Urinary bladder (tissue), 4 donors: ENCODE data around the gene C19orf38. TPM values are rescaled to one million over a fixed set of nuclear protein-coding genes. Genes with fewer than 3 reads are reported as not detected.
"Not testable (repeated sequence)": the region's sequence is repeated elsewhere in the genome, so short reads cannot be mapped to it uniquely, and the experiment has no call there.

Experiments
- DNase-seq: peaks from one replicate; pipeline ENCODE4 v3.0.0-alpha.2; 2015; ENCODE audit errors: extremely low spot score
- H3K27ac ChIP-seq: one replicate; pipeline ENCODE4 v1.5.1; 2013; ENCODE audit warnings: low read depth, mild to moderate bottlenecking, moderate library complexity
- H3K36me3 ChIP-seq: one replicate; pipeline ENCODE4 v1.6.1; 2013; ENCODE audit warnings: mild to moderate bottlenecking, moderate library complexity; ENCODE audit not compliant: insufficient read depth
- H3K4me1 ChIP-seq: one replicate; pipeline ENCODE4 v1.6.1; 2013; ENCODE audit warnings: mild to moderate bottlenecking, moderate library complexity; ENCODE audit not compliant: insufficient read depth
- H3K4me3 ChIP-seq: one replicate; pipeline ENCODE4 v1.5.1; 2013; ENCODE audit warnings: low read depth, low read length
- WGBS: extraction: QIAGEN DNeasy Blood & Tissue Kit; methylation state at CpG from one replicate; pipeline ENCODE4 v1.1.7; 2013; 5-methylcytosine and 5-hydroxymethylcytosine counted together
- polyA plus RNA-seq: library from polyadenylated mRNA; stranded (reverse); fragments of 200-250 nt; gene quantifications from one replicate; pipeline ENCODE4 v1.2.3, GENCODE V29; 2013
- total RNA-seq: library from RNA; depleted of rRNA; stranded (reverse); fragments of >200 nt; gene quantifications from one replicate; pipeline ENCODE4 v1.2.3, GENCODE V29; 2014
- donor health status: healthy with polysubstance abuse.
- donor health status: healthy.

Gene C19orf38
- total and polyA plus RNA-seq, 2 donors, result 2.4 to 2.6 TPM

- H3K36me3 ChIP-seq, result no peaks in the 10 kb centered on the region
- no peak overlapping the region for H3K4me3 ChIP-seq
- no peaks in the 10 kb centered on the region for H3K4me1 ChIP-seq
- WGBS, result 94% methylated on average over 5 of the region's 5 CpGs
- H3K27ac ChIP-seq, result no peak overlapping the region
- DNase-seq, result no peak
Measured at GRCh38 chr19:10850631-10851030, 2.4 kb downstream of the C19orf38 start.

- Histone ChIP-seq H3K4me1 (no peaks in the 10 kb centered on the region), H3K27ac (no peak overlapping the region), H3K36me3 (no peaks in the 10 kb centered on the region), H3K4me3 (no peak overlapping the region)
- no peak for DNase-seq
- WGBS, result 80% methylated on average over 7 of the region's 7 CpGs
Measured at GRCh38 chr19:10852098-10852800, 4.0 kb downstream of the C19orf38 start.

GRCh38 chr19:10852941-10853340 lies 4.7 kb downstream of the C19orf38 start:
- 82% methylated on average over 7 of the region's 7 CpGs for WGBS
- no peak for DNase-seq
- Histone ChIP-seq H3K4me3 (no peak overlapping the region), H3K4me1 (no peaks in the 10 kb centered on the region), H3K27ac (no peak overlapping the region), H3K36me3 (no peaks in the 10 kb centered on the region)

- Histone ChIP-seq H3K27ac (no peak overlapping the region), H3K36me3 (no peaks in the 10 kb centered on the region), H3K4me3 (no peak overlapping the region), H3K4me1 (no peaks in the 10 kb centered on the region)
- no peak for DNase-seq
- WGBS, result 77% methylated on average over 7 of the region's 7 CpGs
Measured at GRCh38 chr19:10854350-10855089, 6.3 kb downstream of the C19orf38 start.

- WGBS, result 82% methylated on average over 5 of the region's 5 CpGs
- Histone ChIP-seq H3K36me3 (no peaks in the 10 kb centered on the region), H3K27ac (no peak overlapping the region), H3K4me3 (no peak overlapping the region), H3K4me1 (no peaks in the 10 kb centered on the region)
- DNase-seq, result no peak
Measured at GRCh38 chr19:10855879-10856522, 7.8 kb downstream of the C19orf38 start.

GRCh38 chr19:10856899-10857298 lies 8.7 kb downstream of the C19orf38 start:
- not testable (repeated sequence) for H3K36me3 ChIP-seq, H3K4me3 ChIP-seq, DNase-seq, H3K27ac ChIP-seq, H3K4me1 ChIP-seq
- 97% methylated on average over 1 of the region's 1 CpG for WGBS

- Histone ChIP-seq H3K27ac (no peak overlapping the region), H3K36me3 (no peaks in the 10 kb centered on the region), H3K4me1 (no peaks in the 10 kb centered on the region), H3K4me3 (no peak overlapping the region)
- DNase-seq, result no peak
- WGBS, result 50% methylated on average over 4 of the region's 4 CpGs
Measured at GRCh38 chr19:10858204-10858828, 10.1 kb downstream of the C19orf38 start.

- DNase-seq, result no peak
- 74% methylated on average over 7 of the region's 7 CpGs for WGBS
- Histone ChIP-seq H3K4me1 (no peaks in the 10 kb centered on the region), H3K36me3 (no peaks in the 10 kb centered on the region), H3K4me3 (no peak overlapping the region), H3K27ac (no peak overlapping the region)
Measured at GRCh38 chr19:10861103-10861651, 13.0 kb downstream of the C19orf38 start.

- Histone ChIP-seq H3K27ac (no peak overlapping the region), H3K36me3 (no peaks in the 10 kb centered on the region), H3K4me1 (no peaks in the 10 kb centered on the region), H3K4me3 (no peak overlapping the region)
- no peak for DNase-seq
- 83% methylated on average over 6 of the region's 6 CpGs for WGBS
Measured at GRCh38 chr19:10862561-10863106, 14.4 kb downstream of the C19orf38 start.

- no peak for DNase-seq
- Histone ChIP-seq H3K36me3 (no peaks in the 10 kb centered on the region), H3K4me1 (no peaks in the 10 kb centered on the region), H3K27ac (peak overlapping the region; percentile 14), H3K4me3 (no peak overlapping the region)
- WGBS, result 63% methylated on average over 18 of the region's 18 CpGs
Measured at GRCh38 chr19:10863107-10863717, 15.0 kb downstream of the C19orf38 start.

- Histone ChIP-seq H3K27ac (no peak overlapping the region), H3K4me3 (no peak overlapping the region), H3K4me1 (no peaks in the 10 kb centered on the region), H3K36me3 (no peaks in the 10 kb centered on the region)
- no peak for DNase-seq
- WGBS, result 13% methylated on average over 6 of the region's 6 CpGs
Measured at GRCh38 chr19:10864538-10864899, 16.3 kb downstream of the C19orf38 start.

GRCh38 chr19:10866495-10866894 lies 18.3 kb downstream of the C19orf38 start:
- Histone ChIP-seq H3K36me3 (no peaks in the 10 kb centered on the region), H3K27ac (no peak overlapping the region), H3K4me1 (no peaks in the 10 kb centered on the region), H3K4me3 (no peak overlapping the region)
- WGBS, result 90% methylated on average over 10 of the region's 10 CpGs
- no peak for DNase-seq
